CD4-positive, alpha-beta T cell (primary cell): ENCODE measurements around the gene IFNA17. TPM values are rescaled to one million over a fixed set of nuclear protein-coding genes. Genes with fewer than 3 reads are reported as not detected.
"Not testable (repeated sequence)": the region's sequence is repeated elsewhere in the genome, so short reads cannot be mapped to it uniquely, and the experiment has no call there.

Source experiments
- ATAC-seq: fragments of 200-7000 bp; cut with Tn5 transposase; one replicate; pipeline ENCODE4 v1.10.0; 2022; ENCODE audit warnings: mild to moderate bottlenecking; ENCODE audit not compliant: poor library complexity
- CTCF ChIA-PET: fragments of 350-600 bp; sonication (Branson Sonifier 250); formaldehyde crosslinking; loops from one replicate; lab custom pipeline; 2021; ENCODE audit warnings: antibody characterized with exemption, inconsistent platforms; lab: Charles Lee
- POLR2A ChIA-PET: fragments of 350-600 bp; sonication (Branson Sonifier 250); formaldehyde crosslinking; loops from one replicate; lab custom pipeline; 2021; ENCODE audit warnings: antibody characterized with exemption, inconsistent platforms; lab: Charles Lee
- DNase-seq, 14 experiments: peaks; one replicate each; pipeline ENCODE4 v3.0.0-alpha.2; 2013 to 2020; ENCODE audit warnings: mixed read lengths in 2 of 14
- H3K27ac ChIP-seq, 2 donors: one replicate each; pipeline versions ENCODE4 v1.5.1 to v1.7.0; 2013; ENCODE audit warnings: low read length in 2 of 2, low read depth in 1 of 2, mild to moderate bottlenecking in 1 of 2
- H3K27me3 ChIP-seq, 2 experiments: 1 replicate in 1 of 2; 2 replicates in 1 of 2; pipeline versions ENCODE4 v1.6.1 to v1.7.0; 2013; ENCODE audit warnings: low read length in 2 of 2, control low read depth in 1 of 2, mild to moderate bottlenecking in 1 of 2, moderate library complexity in 1 of 2; ENCODE audit not compliant: insufficient read depth in 2 of 2, control insufficient read depth in 1 of 2
- H3K36me3 ChIP-seq: one replicate; pipeline ENCODE4 v1.6.1; 2013; ENCODE audit warnings: low read length, control low read depth; ENCODE audit not compliant: insufficient read depth
- H3K4me1 ChIP-seq: one replicate; pipeline ENCODE4 v1.6.1; 2013; ENCODE audit warnings: low read length, control low read depth; ENCODE audit not compliant: insufficient read depth
- H3K4me3 ChIP-seq: one replicate; pipeline ENCODE4 v1.5.1; 2013; ENCODE audit warnings: mild to moderate bottlenecking, low read length, moderate library complexity
- H3K9me3 ChIP-seq, 2 experiments: 1 replicate in 1 of 2; 2 replicates in 1 of 2; pipeline versions ENCODE4 v1.6.1 to v1.7.0; 2013; ENCODE audit warnings: low read length in 2 of 2, mild to moderate bottlenecking in 2 of 2, control low read depth in 1 of 2, moderate library complexity in 1 of 2; ENCODE audit not compliant: control insufficient read depth in 1 of 2, insufficient read depth in 1 of 2
- H3K27ac Mint-ChIP-seq: one replicate; pipeline ENCODE4 v1.8.0; 2020; ENCODE audit warnings: mixed read lengths
- H3K27me3 Mint-ChIP-seq: one replicate; pipeline ENCODE4 v1.8.0; 2021; ENCODE audit warnings: mixed read lengths
- H3K36me3 Mint-ChIP-seq: one replicate; pipeline ENCODE4 v1.8.0; 2021; ENCODE audit warnings: low read depth, mixed read lengths
- H3K4me1 Mint-ChIP-seq: one replicate; pipeline ENCODE4 v1.8.0; 2021; ENCODE audit warnings: low read depth, mixed read lengths
- H3K4me3 Mint-ChIP-seq: one replicate; pipeline ENCODE4 v1.8.0; 2020; ENCODE audit warnings: mild to moderate bottlenecking, mixed read lengths
- H3K9me3 Mint-ChIP-seq: one replicate; pipeline ENCODE4 v1.8.0; 2020; ENCODE audit warnings: mixed read lengths
- intact Hi-C, 2 experiments: fragments of 100-400 bp; cut with DNase I in 1 of 2; cut with micrococcal nuclease in 1 of 2; formaldehyde crosslinking; loops; one replicate each; pipeline versions ENCODE4 v1.15.1 to v1.9.0; 2023 to 2025; cut with DNase I, micrococcal nuclease
- total RNA-seq, 174 experiments: library from RNA in 2 of 174; stranded (reverse) in 2 of 174; gene quantifications; one replicate each; pipeline ENCODE4 v1.2.3 and lab custom pipeline; 2021 to 2026
- TF ChIP-seq, protein P1 (sequence below): fragments of 200-600 bp; IDR thresholded peaks from one replicate; pipeline ENCODE4 v1.8.0; 2022; ENCODE audit warnings: antibody characterized with exemption, mild to moderate bottlenecking

IFNA17 gene
- total RNA-seq, 2 experiments from 2014 or later = not detected

DNA sequence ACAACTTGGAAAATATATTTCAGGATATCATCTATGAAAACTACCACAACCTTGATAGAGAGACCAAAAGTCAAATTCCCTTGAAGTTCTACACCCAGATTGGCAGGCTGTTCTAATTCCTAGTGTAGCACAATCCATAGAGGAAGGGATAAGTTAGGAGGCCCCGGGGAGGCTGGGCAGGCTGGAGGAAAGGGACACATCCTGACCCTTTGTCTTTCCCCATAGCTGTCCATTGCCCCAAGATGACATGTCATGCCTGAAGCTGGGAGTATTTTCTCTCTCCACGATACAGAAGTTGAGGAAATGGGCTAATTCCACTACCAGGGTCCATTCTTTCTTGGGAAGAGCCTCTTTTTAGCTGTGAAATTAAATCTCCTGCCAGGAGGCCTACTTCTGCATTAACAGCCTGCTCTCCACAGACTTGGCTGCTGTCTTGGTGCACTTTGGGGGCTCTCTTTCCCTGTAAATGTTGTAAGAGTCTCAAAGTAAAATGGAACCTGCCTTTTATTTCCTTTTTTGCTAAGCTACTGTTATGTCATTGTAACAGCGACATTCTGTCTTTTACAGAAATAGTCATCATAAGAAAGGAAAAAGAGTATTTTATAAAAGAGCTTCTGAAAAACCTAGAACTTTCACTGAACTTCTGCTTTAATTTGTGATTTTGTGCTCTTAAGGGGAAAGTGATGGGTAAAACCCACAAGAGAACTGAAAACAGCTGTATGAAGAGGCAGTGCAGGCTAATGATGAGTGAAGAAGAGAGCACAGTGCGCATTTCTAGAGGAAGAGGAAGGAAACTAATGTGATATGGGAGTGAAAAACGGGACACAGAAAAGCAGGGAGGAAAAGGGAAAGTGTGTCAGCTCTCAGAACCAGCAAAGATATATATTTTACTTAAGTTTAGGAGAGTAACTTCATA is 14.4 kb downstream of the IFNA17 start:
- H3K4me1 ChIP-seq, H3K9me3 ChIP-seq, H3K27me3 Mint-ChIP-seq, H3K4me3 ChIP-seq, H3K9me3 Mint-ChIP-seq, H3K27ac Mint-ChIP-seq, H3K36me3 ChIP-seq, POLR2A ChIA-PET, ATAC-seq, H3K4me1 Mint-ChIP-seq, intact Hi-C loops, H3K4me3 Mint-ChIP-seq, H3K27ac ChIP-seq, H3K27me3 ChIP-seq, H3K36me3 Mint-ChIP-seq: not testable (repeated sequence)
- peak in 3 of 14 experiments; percentile 16 to 35 (median 21) for DNase-seq
- TF ChIP-seq, protein P1, sequence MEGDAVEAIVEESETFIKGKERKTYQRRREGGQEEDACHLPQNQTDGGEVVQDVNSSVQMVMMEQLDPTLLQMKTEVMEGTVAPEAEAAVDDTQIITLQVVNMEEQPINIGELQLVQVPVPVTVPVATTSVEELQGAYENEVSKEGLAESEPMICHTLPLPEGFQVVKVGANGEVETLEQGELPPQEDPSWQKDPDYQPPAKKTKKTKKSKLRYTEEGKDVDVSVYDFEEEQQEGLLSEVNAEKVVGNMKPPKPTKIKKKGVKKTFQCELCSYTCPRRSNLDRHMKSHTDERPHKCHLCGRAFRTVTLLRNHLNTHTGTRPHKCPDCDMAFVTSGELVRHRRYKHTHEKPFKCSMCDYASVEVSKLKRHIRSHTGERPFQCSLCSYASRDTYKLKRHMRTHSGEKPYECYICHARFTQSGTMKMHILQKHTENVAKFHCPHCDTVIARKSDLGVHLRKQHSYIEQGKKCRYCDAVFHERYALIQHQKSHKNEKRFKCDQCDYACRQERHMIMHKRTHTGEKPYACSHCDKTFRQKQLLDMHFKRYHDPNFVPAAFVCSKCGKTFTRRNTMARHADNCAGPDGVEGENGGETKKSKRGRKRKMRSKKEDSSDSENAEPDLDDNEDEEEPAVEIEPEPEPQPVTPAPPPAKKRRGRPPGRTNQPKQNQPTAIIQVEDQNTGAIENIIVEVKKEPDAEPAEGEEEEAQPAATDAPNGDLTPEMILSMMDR = peak; percentile 25
- CTCF ChIA-PET = interaction anchor here (1.8 kb wide), 1 partner anchor 18 kb away, joined by 4 read pairs; no protein-coding TSS in a partner anchor

GRCh38 chr9:21212160-21212559 is 15.9 kb downstream of the IFNA17 start:
- H3K9me3 Mint-ChIP-seq, H3K4me1 ChIP-seq, H3K4me1 Mint-ChIP-seq, H3K27me3 Mint-ChIP-seq, POLR2A ChIA-PET, DNase-seq, H3K27me3 ChIP-seq, intact Hi-C loops, H3K27ac Mint-ChIP-seq, H3K4me3 ChIP-seq, H3K4me3 Mint-ChIP-seq, CTCF ChIA-PET, ATAC-seq, H3K36me3 Mint-ChIP-seq, H3K27ac ChIP-seq, H3K36me3 ChIP-seq, H3K9me3 ChIP-seq: not testable (repeated sequence)

DNA sequence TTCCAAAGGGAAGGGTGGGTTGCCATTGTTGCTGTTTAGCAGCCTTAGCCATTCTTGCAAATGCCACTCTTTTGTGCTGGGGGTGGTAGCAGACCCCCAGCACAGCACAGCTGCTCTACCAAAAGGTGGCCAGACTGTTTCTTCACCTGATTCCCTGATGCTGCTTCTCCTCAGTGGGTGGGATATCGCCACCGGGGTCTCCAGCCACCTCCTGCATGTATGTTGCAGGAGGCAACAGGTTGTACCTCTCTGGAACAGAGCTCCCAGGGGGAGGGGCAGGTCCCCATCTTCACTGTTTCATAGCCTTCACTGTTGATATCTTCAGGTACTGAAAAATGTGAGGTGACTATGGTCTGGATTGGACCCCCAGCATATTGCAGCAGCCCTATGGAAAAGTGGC is 17.2 kb downstream of the IFNA17 start:
- CTCF ChIA-PET, intact Hi-C loops: not testable (repeated sequence)

DNA sequence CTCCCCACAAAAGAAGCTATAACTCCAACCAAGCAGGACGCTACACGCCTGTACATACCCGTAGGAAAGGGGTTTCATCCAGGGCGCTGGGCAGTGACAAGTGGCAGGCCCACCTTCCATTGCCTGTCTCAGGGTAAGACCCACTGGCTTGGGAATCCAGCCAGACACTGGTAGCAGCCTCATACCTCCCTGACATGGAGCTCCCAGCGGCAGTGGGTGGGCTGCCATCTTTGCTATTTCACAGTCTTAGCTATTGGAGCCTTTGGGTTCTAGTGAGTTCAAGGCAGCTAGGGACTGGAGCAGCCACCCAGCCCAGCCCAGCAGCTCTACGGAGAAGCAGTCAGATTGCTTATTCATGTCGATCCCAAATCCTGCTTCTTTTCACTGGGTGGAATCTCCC is 17.7 kb downstream of the IFNA17 start:
- no peak for ATAC-seq
- CTCF ChIA-PET = no interaction called here

More for the DNA sequence above, 17.2 kb downstream of the IFNA17 start:
- DNase-seq, H3K36me3 ChIP-seq, H3K4me3 Mint-ChIP-seq, POLR2A ChIA-PET, H3K27ac Mint-ChIP-seq, H3K9me3 Mint-ChIP-seq, ATAC-seq, H3K4me1 ChIP-seq, H3K9me3 ChIP-seq, H3K27me3 Mint-ChIP-seq, H3K27me3 ChIP-seq, H3K27ac ChIP-seq, H3K4me1 Mint-ChIP-seq, H3K36me3 Mint-ChIP-seq, H3K4me3 ChIP-seq: not testable (repeated sequence)

DNA sequence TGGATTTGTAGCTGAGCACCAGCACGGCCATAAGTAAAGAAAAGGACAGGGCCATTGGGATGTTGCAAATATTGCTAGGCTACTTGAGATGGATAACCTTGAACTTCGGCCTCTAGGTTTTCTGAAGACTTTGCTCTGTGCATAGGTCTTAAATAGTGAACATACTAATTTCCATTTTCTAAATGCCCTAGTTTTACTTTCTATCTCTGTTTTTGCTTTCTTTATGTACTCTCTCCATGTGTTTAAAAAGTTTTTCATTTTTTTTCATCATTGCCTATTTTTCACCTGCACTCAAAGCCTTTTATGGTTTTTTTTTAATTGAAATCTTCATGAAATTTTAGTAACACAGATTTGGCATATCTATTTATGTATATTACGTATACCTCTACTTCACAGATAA is 21.0 kb downstream of the IFNA17 start, which contains the start of gene IFNA10:
IFNA10 (minus strand) TSS at position 101 of the 400 bp plus-strand sequence; CDS start at position 55, 46 bp downstream.
- CTCF ChIA-PET, H3K27ac ChIP-seq, DNase-seq, H3K27me3 ChIP-seq, H3K27ac Mint-ChIP-seq, ATAC-seq, H3K36me3 ChIP-seq, POLR2A ChIA-PET, H3K9me3 Mint-ChIP-seq, H3K4me3 Mint-ChIP-seq, intact Hi-C loops, H3K4me3 ChIP-seq, H3K4me1 ChIP-seq, H3K36me3 Mint-ChIP-seq, H3K4me1 Mint-ChIP-seq, H3K9me3 ChIP-seq: not testable (repeated sequence)
- H3K27me3 Mint-ChIP-seq = peaks cover 16% of the 10 kb centered on the region

More for the DNA sequence above, 17.7 kb downstream of the IFNA17 start:
- intact Hi-C loops = no loop called here
- H3K9me3 ChIP-seq = no peaks in the 10 kb centered on the region
- DNase-seq = peak in 1 of 14 experiments; percentile 15
- H3K4me1 ChIP-seq = no peaks in the 10 kb centered on the region
- no peak overlapping the region for H3K4me3 ChIP-seq
- no peaks in the 10 kb centered on the region for H3K27me3 ChIP-seq
- no peaks in the 10 kb centered on the region for H3K36me3 ChIP-seq
- Mint-ChIP-seq H3K36me3 (no peaks in the 10 kb centered on the region), H3K27ac (no peak overlapping the region), H3K9me3 (no peaks in the 10 kb centered on the region), H3K27me3 (peaks cover 5% of the 10 kb centered on the region), H3K4me1 (peaks cover 3% of the 10 kb centered on the region), H3K4me3 (no peak overlapping the region)
- TF ChIP-seq, protein P1 = no peak
- H3K27ac ChIP-seq = no peak overlapping the region
- POLR2A ChIA-PET = no interaction called here
